Nephron (organoid): ENCODE results near the gene ANGPTL4.

ENCODE experiments used
- H3K27ac Mint-ChIP-seq, 3 experiments: 2 replicates each; pipeline ENCODE4 v1.8.0; 2020; ENCODE audit warnings: mixed read lengths in 3 of 3, mild to moderate bottlenecking in 2 of 3, moderate library complexity in 1 of 3
- H3K27me3 Mint-ChIP-seq: 2 replicates; pipeline ENCODE4 v1.8.0; 2021; ENCODE audit warnings: low read depth, mild to moderate bottlenecking, moderate library complexity, mixed read lengths
- H3K36me3 Mint-ChIP-seq: 2 replicates; pipeline ENCODE4 v1.8.0; 2020; ENCODE audit warnings: low read depth, mixed read lengths
- H3K4me1 Mint-ChIP-seq: 2 replicates; pipeline ENCODE4 v1.8.0; 2020; ENCODE audit warnings: mixed read lengths
- H3K4me3 Mint-ChIP-seq, 3 experiments: 2 replicates each; pipeline ENCODE4 v1.8.0; 2020; ENCODE audit warnings: mild to moderate bottlenecking in 3 of 3, mixed read lengths in 3 of 3, moderate library complexity in 2 of 3
- H3K9me3 Mint-ChIP-seq: 2 replicates; pipeline ENCODE4 v1.8.0; 2020; ENCODE audit warnings: mixed read lengths
- TF ChIP-seq, protein P1 (sequence below), 3 experiments: fragments of 200-600 bp; sonication (generic); IDR thresholded peaks; one replicate each; pipeline ENCODE4 v1.5.0; 2021; ENCODE audit warnings: antibody characterized with exemption in 3 of 3; ENCODE audit not compliant: unreplicated experiment in 3 of 3

ANGPTL4 gene

DNA sequence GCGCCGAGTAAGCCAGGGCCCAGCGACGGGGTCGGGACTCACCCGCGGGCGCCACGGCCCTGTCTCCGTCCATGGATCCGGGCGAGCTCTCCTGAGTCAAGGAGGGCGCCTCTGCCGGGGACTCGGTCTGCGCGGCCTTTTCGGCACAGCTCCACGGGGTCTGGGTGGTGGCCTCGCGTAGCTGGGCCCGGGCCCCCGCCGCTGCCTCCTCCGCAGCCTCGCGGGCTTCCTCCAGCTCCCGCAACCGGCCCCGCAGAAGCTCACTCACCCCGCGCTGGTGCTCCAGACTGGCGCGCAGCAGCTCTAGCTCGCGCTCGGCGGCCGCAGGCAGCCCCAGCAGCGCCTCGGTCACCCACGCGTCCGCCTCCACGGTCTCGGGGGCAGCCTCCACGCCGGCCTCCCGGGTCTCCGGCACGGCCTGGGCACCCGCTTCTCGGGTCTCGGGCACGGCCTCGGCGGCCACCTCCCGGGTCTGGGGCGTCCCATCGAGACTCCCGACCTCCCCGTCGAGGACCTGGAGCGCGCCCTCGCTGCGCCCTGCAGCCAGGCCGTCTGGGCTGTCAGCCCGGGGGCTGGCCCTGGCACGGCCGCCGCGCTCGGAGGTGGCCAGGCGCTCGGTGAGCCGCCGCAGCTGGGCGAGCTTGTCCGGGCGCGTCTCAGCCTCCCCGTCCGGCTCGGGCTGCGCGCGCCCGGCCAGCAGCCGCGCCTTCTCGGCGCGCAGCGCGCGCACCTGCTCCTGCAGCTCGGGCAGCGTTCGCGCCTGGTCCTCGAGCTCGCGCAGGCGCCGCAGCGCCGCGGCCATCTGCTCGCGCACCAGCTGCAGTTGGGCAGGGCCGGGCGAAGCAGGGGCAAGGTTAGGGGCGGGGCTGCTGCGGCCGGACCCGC lies 29.3 kb upstream of the ANGPTL4 start:
- H3K9me3 Mint-ChIP-seq, result no peaks in the 10 kb centered on the region
- no peak overlapping the region for H3K27ac Mint-ChIP-seq
- peak overlapping the region in 1 of 3 experiments; percentile 34 for H3K4me3 Mint-ChIP-seq
- no peaks in the 10 kb centered on the region for H3K4me1 Mint-ChIP-seq
- peaks cover 88% of the 10 kb centered on the region for H3K27me3 Mint-ChIP-seq
- TF ChIP-seq, protein P1, sequence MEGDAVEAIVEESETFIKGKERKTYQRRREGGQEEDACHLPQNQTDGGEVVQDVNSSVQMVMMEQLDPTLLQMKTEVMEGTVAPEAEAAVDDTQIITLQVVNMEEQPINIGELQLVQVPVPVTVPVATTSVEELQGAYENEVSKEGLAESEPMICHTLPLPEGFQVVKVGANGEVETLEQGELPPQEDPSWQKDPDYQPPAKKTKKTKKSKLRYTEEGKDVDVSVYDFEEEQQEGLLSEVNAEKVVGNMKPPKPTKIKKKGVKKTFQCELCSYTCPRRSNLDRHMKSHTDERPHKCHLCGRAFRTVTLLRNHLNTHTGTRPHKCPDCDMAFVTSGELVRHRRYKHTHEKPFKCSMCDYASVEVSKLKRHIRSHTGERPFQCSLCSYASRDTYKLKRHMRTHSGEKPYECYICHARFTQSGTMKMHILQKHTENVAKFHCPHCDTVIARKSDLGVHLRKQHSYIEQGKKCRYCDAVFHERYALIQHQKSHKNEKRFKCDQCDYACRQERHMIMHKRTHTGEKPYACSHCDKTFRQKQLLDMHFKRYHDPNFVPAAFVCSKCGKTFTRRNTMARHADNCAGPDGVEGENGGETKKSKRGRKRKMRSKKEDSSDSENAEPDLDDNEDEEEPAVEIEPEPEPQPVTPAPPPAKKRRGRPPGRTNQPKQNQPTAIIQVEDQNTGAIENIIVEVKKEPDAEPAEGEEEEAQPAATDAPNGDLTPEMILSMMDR (IDR thresholded peaks at IDR 0.05; ENCODE audit: unreplicated experiment in 3 of 3), result no peak
- no peaks in the 10 kb centered on the region for H3K36me3 Mint-ChIP-seq

DNA sequence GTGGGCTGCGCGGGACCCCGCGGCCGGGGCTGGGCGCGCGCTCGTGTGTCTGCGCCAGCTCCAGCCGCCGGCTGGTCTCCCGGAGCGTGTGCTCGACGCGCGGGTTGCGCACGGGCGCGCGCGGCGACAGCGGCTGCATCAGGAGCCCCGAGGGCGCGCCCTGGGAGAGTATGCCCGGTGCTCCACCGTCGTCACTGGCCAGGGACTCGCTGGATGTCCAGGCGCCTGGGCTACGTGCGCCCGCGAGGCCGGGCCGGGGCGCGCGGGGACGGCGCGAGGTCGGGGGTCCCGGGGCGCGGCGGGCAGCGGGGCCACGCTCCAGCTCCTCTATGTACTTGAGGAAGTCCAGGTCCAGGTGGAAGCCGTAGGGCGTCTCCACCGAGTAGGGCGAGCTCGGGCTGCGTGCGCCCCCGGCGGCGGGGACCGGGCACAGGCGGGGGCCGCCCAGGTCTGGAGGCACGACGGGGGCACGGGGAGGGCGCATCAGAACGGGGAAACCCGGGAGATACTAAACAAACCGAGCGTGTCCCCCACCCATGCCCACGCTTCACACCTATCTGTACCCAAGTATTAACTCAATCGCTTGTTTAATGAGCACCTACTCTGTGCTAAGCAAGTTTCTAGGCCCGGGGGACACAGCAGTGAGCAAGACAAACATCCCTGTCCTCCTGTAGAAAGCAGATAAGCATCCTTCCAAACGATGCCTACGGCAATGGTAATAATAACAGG lies 28.4 kb upstream of the ANGPTL4 start:
- Mint-ChIP-seq H3K4me1 (peaks cover 3% of the 10 kb centered on the region), H3K27me3 (peaks cover 85% of the 10 kb centered on the region), H3K36me3 (no peaks in the 10 kb centered on the region), H3K27ac (no peak overlapping the region), H3K4me3 (peak overlapping the region; percentile 37 to 74 (median 66)), H3K9me3 (no peaks in the 10 kb centered on the region)
- TF ChIP-seq, protein P1 (IDR thresholded peaks at IDR 0.05; ENCODE audit: unreplicated experiment in 3 of 3), result peak in 1 of 3 experiments; percentile 16

DNA sequence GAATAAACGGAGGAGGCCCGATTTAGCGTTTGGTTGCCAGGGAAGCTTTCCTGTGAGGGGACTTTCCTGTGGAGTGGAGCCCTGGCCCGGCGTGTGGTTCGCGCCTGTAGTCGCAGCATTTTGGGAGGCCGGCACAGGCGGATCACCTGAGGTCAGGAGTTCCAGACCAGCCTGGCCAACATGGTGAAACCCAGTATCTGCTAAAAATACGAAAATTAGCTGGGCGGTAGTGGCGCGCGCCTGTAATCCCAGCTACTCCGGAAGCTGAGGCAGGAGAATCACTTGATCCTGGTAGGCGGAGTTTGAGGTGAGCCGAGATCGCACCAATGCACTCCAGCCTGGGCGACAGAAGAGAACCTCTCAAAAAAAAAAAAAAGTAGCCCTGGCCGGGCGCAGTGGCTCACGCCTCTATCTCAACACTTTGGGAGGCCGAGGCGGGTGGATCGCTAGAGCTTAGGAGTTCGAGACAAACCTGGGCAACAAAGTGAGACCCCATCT lies 27.8 kb upstream of the ANGPTL4 start:
- H3K27ac Mint-ChIP-seq, result no peak overlapping the region
- no peaks in the 10 kb centered on the region for H3K9me3 Mint-ChIP-seq
- peak overlapping the region; percentile 37 to 74 (median 66) for H3K4me3 Mint-ChIP-seq
- peaks cover 85% of the 10 kb centered on the region for H3K27me3 Mint-ChIP-seq
- H3K4me1 Mint-ChIP-seq, result peaks cover 7% of the 10 kb centered on the region
- no peaks in the 10 kb centered on the region for H3K36me3 Mint-ChIP-seq
- TF ChIP-seq, protein P1 (IDR thresholded peaks at IDR 0.05; ENCODE audit: unreplicated experiment in 3 of 3), result no peak

DNA sequence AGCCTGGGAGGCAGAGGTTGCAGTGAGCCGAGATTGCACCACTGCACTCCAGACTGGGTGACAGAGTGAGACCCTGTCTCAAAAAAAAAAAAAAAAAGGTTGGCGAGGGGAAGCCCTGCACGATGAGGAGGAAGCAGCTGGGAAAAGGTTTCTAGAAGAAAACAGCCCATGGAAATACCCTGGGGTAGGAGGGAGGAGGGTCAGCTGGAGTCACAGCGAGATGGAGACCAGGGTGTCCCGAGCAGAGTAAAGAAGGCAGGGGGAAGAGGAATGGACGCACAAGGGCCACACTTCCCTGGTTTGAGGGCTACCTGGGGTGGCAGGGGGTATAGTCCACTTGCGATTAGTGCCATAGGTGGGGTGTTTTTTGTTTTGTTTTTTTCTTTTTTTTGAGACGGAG lies 27.3 kb upstream of the ANGPTL4 start:
- H3K4me3 Mint-ChIP-seq, result no peak overlapping the region
- H3K4me1 Mint-ChIP-seq, result peaks cover 7% of the 10 kb centered on the region
- no peak overlapping the region for H3K27ac Mint-ChIP-seq
- no peaks in the 10 kb centered on the region for H3K9me3 Mint-ChIP-seq
- peaks cover 85% of the 10 kb centered on the region for H3K27me3 Mint-ChIP-seq
- no peaks in the 10 kb centered on the region for H3K36me3 Mint-ChIP-seq
- TF ChIP-seq, protein P1 (IDR thresholded peaks at IDR 0.05; ENCODE audit: unreplicated experiment in 3 of 3), result no peak

DNA sequence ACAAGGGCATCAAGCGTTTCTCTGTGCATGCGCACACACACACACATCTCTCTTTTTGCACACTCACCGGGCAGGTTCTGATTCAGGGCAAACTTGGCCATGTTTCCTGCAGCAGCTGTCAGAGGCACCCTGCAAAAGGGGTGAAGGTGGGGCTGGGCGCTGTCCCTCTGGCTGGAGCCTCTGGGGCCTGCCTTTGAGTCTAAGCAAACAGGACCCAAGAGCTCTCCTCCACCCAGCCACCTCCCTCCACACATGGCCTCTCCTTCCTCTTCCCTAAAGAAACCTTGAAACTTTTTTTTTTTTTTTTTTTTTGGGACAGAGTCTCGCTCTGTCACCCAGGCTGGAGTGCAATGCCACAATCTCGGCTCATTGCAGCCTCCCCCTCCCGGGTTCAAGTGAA lies 26.2 kb upstream of the ANGPTL4 start:
- H3K9me3 Mint-ChIP-seq, result no peaks in the 10 kb centered on the region
- H3K27me3 Mint-ChIP-seq, result peaks cover 84% of the 10 kb centered on the region
- H3K4me3 Mint-ChIP-seq, result no peak overlapping the region
- no peaks in the 10 kb centered on the region for H3K36me3 Mint-ChIP-seq
- H3K27ac Mint-ChIP-seq, result no peak overlapping the region
- TF ChIP-seq, protein P1 (IDR thresholded peaks at IDR 0.05; ENCODE audit: unreplicated experiment in 3 of 3), result no peak
- peaks cover 7% of the 10 kb centered on the region for H3K4me1 Mint-ChIP-seq
